A549 (cell line): ENCODE data around the gene GYG2. TPM values are rescaled to one million over a fixed set of nuclear protein-coding genes. Genes with fewer than 3 reads are reported as not detected.
"Not testable (repeated sequence)": the region's sequence is repeated elsewhere in the genome, so short reads cannot be mapped to it uniquely, and the experiment has no call there.

Source experiments
- ATAC-seq, 2 experiments: fragments of 200-7000 bp in 1 of 2; fragments of >200 bp in 1 of 2; cut with Nextera tagmentation in 1 of 2; cut with Tn5 transposase in 1 of 2; 3 replicates each; pipeline versions ENCODE4 v1.8.0 to v1.9.1; 2018 to 2020; ENCODE audit warnings: mild to moderate bottlenecking in 1 of 2, moderate library complexity in 1 of 2
- CTCF ChIA-PET: fragments of 300-600 bp; sonication (Branson Sonifier 250); formaldehyde crosslinking; extraction: SDS; loops from one replicate; lab custom pipeline; 2021; ENCODE audit warnings: antibody characterized with exemption, inconsistent platforms; lab: Yijun Ruan, JAX
- POLR2A ChIA-PET: fragments of 350-600 bp; formaldehyde crosslinking; extraction: SDS; loops from one replicate; lab custom pipeline; 2021; ENCODE audit warnings: antibody characterized with exemption, inconsistent platforms; lab: Yijun Ruan, JAX
- DNase-seq, 2 experiments: peaks; one replicate each; pipeline versions ENCODE4 v3.0.0 to v3.0.0-alpha.2; 2011 to 2016; ENCODE audit warnings: low read depth in 1 of 2, low spot score in 1 of 2
- FAIRE-seq: peaks from 2 replicates; lab custom pipeline; 2011; peaks lifted over from hg19 to GRCh38; lab: Jason Lieb, UNC
- H3K27ac ChIP-seq, 2 experiments: fragments of >200 bp; sonication (Bioruptor Twin); formaldehyde crosslinking; 3 replicates each; pipeline ENCODE4 v1.5.1; 2016 to 2017
- H3K4me1 ChIP-seq: fragments of >200 bp; sonication (Bioruptor Twin); formaldehyde crosslinking; 3 replicates; pipeline ENCODE4 v1.6.1; 2016
- H3K4me2 ChIP-seq: fragments of >200 bp; sonication (Bioruptor Twin); formaldehyde crosslinking; 3 replicates; pipeline ENCODE4 v1.6.1; 2016
- H3K4me3 ChIP-seq: fragments of >200 bp; sonication (Bioruptor Twin); formaldehyde crosslinking; 3 replicates; pipeline ENCODE4 v1.5.1; 2016
- H3K9me3 ChIP-seq: fragments of >200 bp; sonication (Bioruptor Twin); formaldehyde crosslinking; 3 replicates; pipeline ENCODE4 v1.6.1; 2016
- BHLHE40 ChIP-seq: IDR thresholded peaks from 2 replicates; pipeline ENCODE4 v1.6.1; 2012; ENCODE audit warnings: low read depth, low read length, inconsistent platforms
- CBX8 ChIP-seq: fragments of 200-600 bp; sonication (generic); IDR thresholded peaks from 2 replicates; pipeline ENCODE4 v1.6.1; 2016
- CEBPB ChIP-seq, 2 experiments: fragments of >200 bp in 1 of 2; sonication (Bioruptor Twin) in 1 of 2; formaldehyde crosslinking in 1 of 2; IDR thresholded peaks; 2 replicates each; pipeline ENCODE4 v1.6.1; 2012 to 2016
- EHF ChIP-seq: fragments of 250-450 bp; sonication (Bioruptor Pico); IDR thresholded peaks from 2 replicates; pipeline ENCODE4 v1.5.0; 2020; ENCODE audit warnings: mild to moderate bottlenecking
- FOSB ChIP-seq: fragments of 250-450 bp; sonication (Bioruptor Pico); IDR thresholded peaks from 2 replicates; pipeline ENCODE4 v1.5.0; 2020; ENCODE audit warnings: mild to moderate bottlenecking, moderate library complexity
- HEYL ChIP-seq: fragments of 250-450 bp; sonication (Bioruptor Pico); IDR thresholded peaks from 2 replicates; pipeline ENCODE4 v1.8.0; 2021; ENCODE audit warnings: mild to moderate bottlenecking, moderate library complexity
- JUNB ChIP-seq: fragments of >200 bp; sonication (Bioruptor Twin); formaldehyde crosslinking; IDR thresholded peaks from 2 replicates; pipeline ENCODE4 v1.6.1; 2016
- MAX ChIP-seq: IDR thresholded peaks from 2 replicates; pipeline ENCODE4 v1.6.1; 2012
- PBX3 ChIP-seq: IDR thresholded peaks from 2 replicates; pipeline ENCODE4 v1.6.1; 2012
- RAD21 ChIP-seq, 2 experiments: fragments of >200 bp in 1 of 2; sonication (Bioruptor Twin) in 1 of 2; formaldehyde crosslinking in 1 of 2; IDR thresholded peaks in 1 of 2; conservative IDR thresholded peaks in 1 of 2; 2 replicates in 1 of 2; 3 replicates in 1 of 2; pipeline ENCODE4 v1.6.1; 2012 to 2018; ENCODE audit warnings: inconsistent platforms in 1 of 2
- WGBS: methylation state at CpG from one replicate; pipeline ENCODE4 v1.1.6; 2017; ENCODE audit errors: missing lambda C conversion rate; 5-methylcytosine and 5-hydroxymethylcytosine counted together
- polyA plus RNA-seq, 4 experiments: library from polyadenylated mRNA; depleted of rRNA in 3 of 4; stranded (reverse); fragments of >200 nt; fragmentation: RNase III in 1 of 4; extraction: RNeasy Plus Mini Kit Qiagen cat#74134 plus additional on column Dnase treatment in 1 of 4; gene quantifications; 2 replicates in 3 of 4; 3 replicates in 1 of 4; pipeline ENCODE4 v1.2.3, GENCODE V29; 2011 to 2017
- TF ChIP-seq, protein P1 (sequence below): fragments of 250-450 bp; sonication (Bioruptor Pico); IDR thresholded peaks from 2 replicates; pipeline ENCODE4 v1.5.0; 2021; ENCODE audit warnings: mild to moderate bottlenecking, moderate library complexity, borderline replicate concordance
- TF ChIP-seq, protein P2 (sequence below): fragments of 450-650 bp; IDR thresholded peaks from 2 replicates; pipeline ENCODE4 v1.6.1; 2014; ENCODE audit warnings: antibody characterized with exemption
- TF ChIP-seq, protein P3 (sequence below): fragments of >200 bp; sonication (Bioruptor Twin); formaldehyde crosslinking; IDR thresholded peaks from 2 replicates; pipeline ENCODE4 v1.6.1; 2016

GYG2 gene
- polyA plus RNA-seq, 2 of the 4 experiments (the other 2 are of a cell fraction): 12.7 to 14.3 TPM

DNA sequence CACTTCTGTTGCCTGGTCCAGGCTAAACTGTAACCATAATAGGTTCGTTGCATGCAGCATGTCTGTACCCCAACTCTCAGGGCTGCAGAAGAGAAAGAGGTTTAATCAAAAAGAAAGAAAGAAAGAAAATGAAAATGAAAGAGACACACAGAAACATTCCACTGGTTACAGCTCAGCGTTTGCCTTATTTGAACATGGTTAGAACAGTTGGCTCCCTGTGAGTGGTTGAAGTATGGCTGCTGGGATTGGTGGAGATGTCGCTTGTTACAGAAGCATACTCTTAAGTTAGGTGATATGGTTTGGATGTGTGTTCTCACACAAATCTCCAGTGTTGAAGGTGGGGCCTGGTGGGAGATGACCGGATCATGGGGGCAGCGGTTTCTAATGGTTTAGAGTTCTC, 64.1 kb downstream of the GYG2 start (continued):
- no peak for TF ChIP-seq FOSB (CRISPR knock-in tag)
- TF ChIP-seq, protein P1, sequence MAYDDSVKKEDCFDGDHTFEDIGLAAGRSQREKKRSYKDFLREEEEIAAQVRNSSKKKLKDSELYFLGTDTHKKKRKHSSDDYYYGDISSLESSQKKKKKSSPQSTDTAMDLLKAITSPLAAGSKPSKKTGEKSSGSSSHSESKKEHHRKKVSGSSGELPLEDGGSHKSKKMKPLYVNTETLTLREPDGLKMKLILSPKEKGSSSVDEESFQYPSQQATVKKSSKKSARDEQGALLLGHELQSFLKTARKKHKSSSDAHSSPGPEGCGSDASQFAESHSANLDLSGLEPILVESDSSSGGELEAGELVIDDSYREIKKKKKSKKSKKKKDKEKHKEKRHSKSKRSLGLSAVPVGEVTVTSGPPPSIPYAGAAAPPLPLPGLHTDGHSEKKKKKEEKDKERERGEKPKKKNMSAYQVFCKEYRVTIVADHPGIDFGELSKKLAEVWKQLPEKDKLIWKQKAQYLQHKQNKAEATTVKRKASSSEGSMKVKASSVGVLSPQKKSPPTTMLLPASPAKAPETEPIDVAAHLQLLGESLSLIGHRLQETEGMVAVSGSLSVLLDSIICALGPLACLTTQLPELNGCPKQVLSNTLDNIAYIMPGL (CRISPR knock-in tag): no peak
- TF ChIP-seq, protein P2, sequence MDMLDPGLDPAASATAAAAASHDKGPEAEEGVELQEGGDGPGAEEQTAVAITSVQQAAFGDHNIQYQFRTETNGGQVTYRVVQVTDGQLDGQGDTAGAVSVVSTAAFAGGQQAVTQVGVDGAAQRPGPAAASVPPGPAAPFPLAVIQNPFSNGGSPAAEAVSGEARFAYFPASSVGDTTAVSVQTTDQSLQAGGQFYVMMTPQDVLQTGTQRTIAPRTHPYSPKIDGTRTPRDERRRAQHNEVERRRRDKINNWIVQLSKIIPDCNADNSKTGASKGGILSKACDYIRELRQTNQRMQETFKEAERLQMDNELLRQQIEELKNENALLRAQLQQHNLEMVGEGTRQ: no peak

GRCh38 chrX:2894885-2895292, 66.2 kb downstream of the GYG2 start:
- 46% methylated on average over 9 of the region's 9 CpGs for WGBS
- TF ChIP-seq HEYL (CRISPR knock-in tag) (no peak), JUNB (no peak), EHF (CRISPR knock-in tag) (no peak), CBX8 (no peak), RAD21 (conservative IDR thresholded peaks at IDR 0.05 in 1 of 2, IDR thresholded peaks at IDR 0.05 in 1 of 2) (no peak), CEBPB (IDR thresholded peaks at IDR 0.05) (peak; percentile 34 to 75; a peak in 3 of 4 replicates), BHLHE40 (no peak), PBX3 (no peak)
- TF ChIP-seq, all 56 proteins: peak for 1
- peaks cover 33% of the 10 kb centered on the region for H3K4me1 ChIP-seq
- CTCF ChIA-PET: interaction anchor here (1.1 to 2.7 kb wide), 2 partner anchors 13 to 654 kb away, joined by 3 to 8 read pairs; no protein-coding TSS in a partner anchor
- peak overlapping the region; percentile 49; the same call in 2 of the 3 replicates for H3K4me2 ChIP-seq
- H3K9me3 ChIP-seq: no peaks in the 10 kb centered on the region
- H3K4me3 ChIP-seq: no peak overlapping the region
- FAIRE-seq (no peak), DNase-seq (peak in 1 of 2 experiments; percentile 49), ATAC-seq (peak; percentile 13 to 42; a peak in 2 of 6 replicates)
- POLR2A ChIA-PET: interaction anchor here (1.2 kb wide), 1 partner anchor 34 kb away, joined by 4 read pairs; the partner anchor contains the start of gene ARSD
- peak overlapping the region in 1 of 2 experiments; percentile 22; a peak in 1 of 6 replicates for H3K27ac ChIP-seq

- CTCF ChIA-PET: interaction anchor here (1.1 kb wide), 1 partner anchor 76 kb away, joined by 3 read pairs; no protein-coding TSS in a partner anchor
- Histone ChIP-seq H3K4me2 (peak overlapping the region; percentile 76), H3K27ac (peak overlapping the region; percentile 56 to 81), H3K9me3 (0 out of 3 replicates have a peak, but pooled peaks cover 2% of the 10 kb centered on the region), H3K4me1 (peaks cover 40% of the 10 kb centered on the region)
- DNase-seq: no peak
- POLR2A ChIA-PET: no interaction called here
- TF ChIP-seq, protein P3, sequence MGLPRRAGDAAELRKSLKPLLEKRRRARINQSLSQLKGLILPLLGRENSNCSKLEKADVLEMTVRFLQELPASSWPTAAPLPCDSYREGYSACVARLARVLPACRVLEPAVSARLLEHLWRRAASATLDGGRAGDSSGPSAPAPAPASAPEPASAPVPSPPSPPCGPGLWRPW: no peak
- TF ChIP-seq, all 56 proteins: peak for 0
- no peak overlapping the region for H3K4me3 ChIP-seq
- ATAC-seq (no peak; a peak in 1 of 6 replicates), FAIRE-seq (no peak)
- 87% methylated on average over 11 of the region's 12 CpGs for WGBS
Observed at GRCh38 chrX:2897311-2897689, 68.6 kb downstream of the GYG2 start.

DNA sequence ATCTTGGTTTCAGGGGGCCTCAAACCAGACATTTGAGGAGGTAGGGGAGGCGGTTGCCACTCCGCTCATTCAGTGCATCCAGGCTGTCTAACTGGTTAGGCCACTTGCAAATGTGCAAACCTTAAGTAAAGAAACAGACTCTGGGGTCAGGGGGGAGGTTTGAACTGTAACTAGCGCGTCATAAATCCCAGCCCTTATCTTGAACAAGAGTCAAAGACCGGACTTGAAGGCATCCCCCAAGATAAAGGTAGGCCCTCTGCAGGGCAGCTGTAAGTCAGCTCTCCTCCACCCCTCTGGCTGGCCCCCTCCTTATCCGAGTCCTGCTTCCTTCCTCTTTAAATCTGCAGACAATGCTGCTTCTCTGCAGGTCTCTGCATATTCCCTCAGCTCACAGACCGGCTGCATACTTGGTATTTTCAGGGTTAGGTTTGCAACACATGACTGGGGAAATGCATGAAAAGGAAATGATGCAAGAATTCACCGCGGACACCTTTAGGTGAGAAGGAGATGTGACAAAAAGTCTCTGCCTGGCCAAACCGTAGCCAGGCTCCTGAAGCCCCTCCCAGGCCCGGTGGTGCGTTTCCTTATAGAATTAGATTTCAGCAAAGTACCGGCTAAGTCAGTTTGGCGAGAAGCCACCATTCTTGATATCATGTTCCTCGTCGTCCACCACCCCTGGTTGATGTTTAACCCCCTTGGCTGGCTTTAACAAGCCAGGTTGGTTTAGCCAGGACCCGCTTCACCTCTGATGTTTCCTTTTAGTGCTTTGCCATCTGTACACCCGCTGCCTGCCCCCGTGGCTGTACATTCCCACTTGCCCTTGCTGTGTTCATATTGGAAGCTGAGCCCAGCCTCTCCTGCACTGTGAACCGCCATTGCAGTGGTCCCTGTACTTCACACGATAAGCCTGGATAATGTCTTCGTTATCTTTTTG, 69.2 kb downstream of the GYG2 start:
- H3K4me3 ChIP-seq, H3K9me3 ChIP-seq, POLR2A ChIA-PET: not testable (repeated sequence)
- Histone ChIP-seq H3K4me2 (peak overlapping the region; percentile 76), H3K27ac (peak overlapping the region; percentile 56 to 81), H3K4me1 (peaks cover 40% of the 10 kb centered on the region)
- peak; percentile 59 for FAIRE-seq
- 0 out of 2 replicates have a peak, but pooled peaks have one; percentile 14 for TF ChIP-seq MAX
- CTCF ChIA-PET: interaction anchor here (1.1 kb wide), 1 partner anchor 77 kb away, joined by 3 read pairs; no protein-coding TSS in a partner anchor
- peak; percentile 62 to 81 for ATAC-seq
- WGBS: 23% methylated on average over 22 of the region's 22 CpGs
- DNase-seq: peak in 1 of 2 experiments; percentile 49
